Measurements from ENCODE around the gene SYNPO2.

Gene SYNPO2

DNA sequence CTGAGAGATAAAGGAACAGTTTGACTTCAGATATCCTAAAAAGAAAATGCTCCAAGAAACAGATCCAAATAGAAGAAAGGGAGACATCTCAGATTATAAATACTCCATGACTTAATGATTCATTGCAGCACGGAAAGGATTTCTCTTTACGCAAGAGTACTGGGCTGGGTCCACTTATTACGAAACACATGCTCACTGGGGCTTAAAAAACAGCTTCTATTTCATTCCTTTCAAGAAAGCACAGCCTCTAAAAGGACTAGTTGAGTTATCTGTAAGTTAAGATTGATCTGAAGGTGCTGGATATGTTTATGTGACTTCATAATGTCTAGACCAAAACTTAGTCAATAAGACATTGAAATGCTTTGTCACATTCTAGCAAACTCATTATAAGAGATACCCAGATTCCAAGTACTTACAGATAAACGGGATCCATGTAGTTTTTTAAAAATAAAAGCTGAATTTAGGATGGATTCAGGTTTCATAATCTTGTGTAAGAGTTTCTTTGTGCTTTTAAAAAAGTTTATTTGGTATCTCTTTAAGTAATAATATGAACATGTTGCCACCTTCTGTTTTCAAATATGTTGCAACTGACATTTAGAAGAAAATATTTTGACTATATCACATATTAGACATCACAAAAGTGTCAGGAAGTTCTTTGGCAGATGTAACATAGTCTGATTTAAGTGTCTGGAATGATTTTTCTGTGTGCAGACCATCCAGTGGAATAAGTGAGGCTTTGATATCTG, 137.4 kb downstream of the SYNPO2 start:
- DNase-seq: no peak
- TF ChIP-seq, protein P1, sequence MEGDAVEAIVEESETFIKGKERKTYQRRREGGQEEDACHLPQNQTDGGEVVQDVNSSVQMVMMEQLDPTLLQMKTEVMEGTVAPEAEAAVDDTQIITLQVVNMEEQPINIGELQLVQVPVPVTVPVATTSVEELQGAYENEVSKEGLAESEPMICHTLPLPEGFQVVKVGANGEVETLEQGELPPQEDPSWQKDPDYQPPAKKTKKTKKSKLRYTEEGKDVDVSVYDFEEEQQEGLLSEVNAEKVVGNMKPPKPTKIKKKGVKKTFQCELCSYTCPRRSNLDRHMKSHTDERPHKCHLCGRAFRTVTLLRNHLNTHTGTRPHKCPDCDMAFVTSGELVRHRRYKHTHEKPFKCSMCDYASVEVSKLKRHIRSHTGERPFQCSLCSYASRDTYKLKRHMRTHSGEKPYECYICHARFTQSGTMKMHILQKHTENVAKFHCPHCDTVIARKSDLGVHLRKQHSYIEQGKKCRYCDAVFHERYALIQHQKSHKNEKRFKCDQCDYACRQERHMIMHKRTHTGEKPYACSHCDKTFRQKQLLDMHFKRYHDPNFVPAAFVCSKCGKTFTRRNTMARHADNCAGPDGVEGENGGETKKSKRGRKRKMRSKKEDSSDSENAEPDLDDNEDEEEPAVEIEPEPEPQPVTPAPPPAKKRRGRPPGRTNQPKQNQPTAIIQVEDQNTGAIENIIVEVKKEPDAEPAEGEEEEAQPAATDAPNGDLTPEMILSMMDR (IDR thresholded peaks at IDR 0.05): no peak
- Mint-ChIP-seq H3K27me3 (ENCODE audit: low read depth, poor library complexity) (peaks cover 15% of the 10 kb centered on the region), H3K4me3 (no peak overlapping the region), H3K9me3 (no peaks in the 10 kb centered on the region), H3K27ac (peak overlapping the region; percentile 76), H3K36me3 (ENCODE audit: low read depth) (no peaks in the 10 kb centered on the region), H3K4me1 (peaks cover 22% of the 10 kb centered on the region)

DNA sequence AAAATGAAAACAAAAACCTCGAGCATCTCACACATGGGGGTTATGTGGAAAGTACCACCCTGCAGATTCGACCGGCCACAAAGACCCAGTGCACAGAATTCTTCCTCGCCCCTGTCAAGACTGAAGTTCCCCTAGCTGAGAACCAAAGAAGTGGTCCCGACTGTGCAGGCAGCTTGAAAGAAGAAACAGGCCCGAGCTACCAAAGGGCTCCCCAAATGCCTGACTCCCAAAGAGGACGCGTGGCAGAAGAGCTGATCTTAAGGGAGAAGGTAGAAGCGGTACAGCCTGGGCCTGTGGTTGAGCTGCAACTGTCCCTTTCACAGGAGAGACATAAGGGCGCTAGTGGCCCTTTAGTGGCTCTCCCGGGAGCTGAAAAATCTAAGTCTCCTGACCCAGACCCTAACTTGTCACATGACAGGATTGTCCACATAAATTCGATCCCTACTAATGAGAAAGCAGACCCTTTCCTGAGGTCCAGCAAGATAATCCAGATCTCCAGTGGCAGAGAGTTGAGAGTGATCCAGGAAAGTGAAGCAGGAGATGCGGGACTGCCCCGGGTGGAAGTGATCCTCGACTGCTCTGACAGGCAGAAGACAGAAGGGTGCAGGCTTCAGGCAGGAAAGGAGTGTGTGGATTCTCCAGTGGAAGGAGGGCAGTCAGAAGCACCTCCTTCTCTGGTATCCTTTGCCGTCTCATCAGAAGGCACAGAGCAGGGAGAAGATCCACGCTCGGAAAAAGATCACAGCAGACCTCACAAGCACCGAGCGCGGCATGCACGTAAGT, 138.2 kb downstream of the SYNPO2 start:
- Mint-ChIP-seq H3K27ac (peak overlapping the region; percentile 76), H3K9me3 (no peaks in the 10 kb centered on the region), H3K4me1 (peaks cover 22% of the 10 kb centered on the region), H3K4me3 (no peak overlapping the region), H3K27me3 (ENCODE audit: low read depth, poor library complexity) (peaks cover 10% of the 10 kb centered on the region), H3K36me3 (ENCODE audit: low read depth) (no peaks in the 10 kb centered on the region)
- no peak for DNase-seq
- TF ChIP-seq, protein P1 (IDR thresholded peaks at IDR 0.05): no peak

DNA sequence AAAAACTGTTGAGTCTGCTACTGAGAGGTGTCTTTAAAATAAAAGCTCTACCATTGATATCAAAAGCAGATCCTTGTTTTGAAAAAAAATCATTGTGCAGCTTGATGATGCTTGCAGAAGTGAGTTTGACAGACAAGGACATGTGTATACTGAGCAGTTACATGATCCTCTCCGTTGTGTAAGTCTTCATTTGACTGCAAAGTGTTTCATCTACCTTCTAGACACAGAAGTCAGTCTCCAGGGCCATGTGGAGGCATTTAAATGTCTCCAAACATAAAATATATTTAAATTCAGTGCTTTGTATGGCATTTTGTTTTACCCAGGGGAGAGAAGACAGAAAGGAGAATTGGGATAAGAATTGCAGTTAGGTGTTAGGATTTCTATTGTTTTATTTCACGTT, 139.2 kb downstream of the SYNPO2 start:
- Mint-ChIP-seq H3K4me3 (no peak overlapping the region), H3K4me1 (peaks cover 22% of the 10 kb centered on the region), H3K27me3 (ENCODE audit: low read depth, poor library complexity) (peaks cover 9% of the 10 kb centered on the region), H3K9me3 (no peaks in the 10 kb centered on the region), H3K27ac (no peak overlapping the region), H3K36me3 (ENCODE audit: low read depth) (no peaks in the 10 kb centered on the region)
- no peak for DNase-seq
- TF ChIP-seq, protein P1 (IDR thresholded peaks at IDR 0.05): no peak

DNA sequence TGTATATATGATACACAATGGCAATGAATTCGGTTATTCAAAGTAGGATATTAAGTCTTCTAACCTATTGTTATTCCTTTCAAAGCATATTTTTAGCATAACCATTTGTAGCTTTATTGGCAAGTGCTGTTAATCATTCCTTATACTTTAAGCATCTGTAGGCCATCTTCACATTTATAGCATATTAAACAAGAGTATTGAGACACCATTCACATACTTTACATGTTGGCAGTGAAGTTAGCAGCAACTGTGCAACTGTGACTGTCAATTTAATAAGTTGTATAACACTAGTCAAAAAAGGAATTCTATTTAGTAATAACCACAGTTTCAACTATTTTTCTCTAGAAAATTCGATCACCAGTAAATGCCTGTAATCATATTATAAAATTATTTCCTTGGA, 139.6 kb downstream of the SYNPO2 start:
- Mint-ChIP-seq H3K9me3 (no peaks in the 10 kb centered on the region), H3K27ac (no peak overlapping the region), H3K4me3 (no peak overlapping the region), H3K4me1 (peaks cover 22% of the 10 kb centered on the region), H3K36me3 (ENCODE audit: low read depth) (no peaks in the 10 kb centered on the region), H3K27me3 (ENCODE audit: low read depth, poor library complexity) (peaks cover 9% of the 10 kb centered on the region)
- DNase-seq: no peak
- TF ChIP-seq, protein P1 (IDR thresholded peaks at IDR 0.05): no peak

DNA sequence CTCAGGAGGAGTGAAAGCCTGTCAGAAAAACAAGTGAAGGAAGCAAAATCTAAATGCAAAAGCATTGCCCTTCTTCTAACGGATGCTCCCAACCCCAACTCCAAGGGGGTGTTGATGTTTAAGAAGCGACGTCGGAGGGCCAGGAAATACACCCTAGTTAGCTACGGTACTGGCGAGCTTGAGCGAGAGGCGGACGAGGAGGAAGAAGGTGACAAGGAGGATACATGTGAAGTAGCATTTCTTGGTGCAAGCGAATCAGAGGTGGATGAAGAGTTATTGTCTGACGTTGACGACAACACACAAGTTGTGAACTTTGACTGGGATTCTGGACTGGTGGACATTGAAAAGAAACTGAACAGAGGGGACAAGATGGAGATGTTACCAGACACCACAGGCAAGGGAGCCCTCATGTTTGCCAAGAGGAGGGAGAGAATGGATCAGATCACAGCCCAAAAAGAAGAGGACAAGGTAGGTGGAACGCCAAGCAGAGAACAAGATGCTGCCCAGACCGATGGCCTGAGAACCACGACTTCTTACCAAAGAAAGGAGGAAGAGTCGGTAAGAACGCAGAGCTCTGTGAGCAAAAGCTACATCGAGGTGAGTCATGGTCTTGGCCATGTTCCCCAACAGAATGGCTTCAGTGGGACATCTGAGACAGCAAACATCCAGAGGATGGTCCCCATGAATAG, 141.3 kb downstream of the SYNPO2 start:
- Mint-ChIP-seq H3K4me1 (peaks cover 22% of the 10 kb centered on the region), H3K27me3 (ENCODE audit: low read depth, poor library complexity) (peaks cover 12% of the 10 kb centered on the region), H3K27ac (no peak overlapping the region)

More for the DNA sequence above, 141.3 kb downstream of the SYNPO2 start:
- no peaks in the 10 kb centered on the region for H3K36me3 Mint-ChIP-seq (ENCODE audit: low read depth)
- no peaks in the 10 kb centered on the region for H3K9me3 Mint-ChIP-seq
- no peak for DNase-seq
- H3K4me3 Mint-ChIP-seq: no peak overlapping the region
- TF ChIP-seq, protein P1 (IDR thresholded peaks at IDR 0.05): no peak

All from nephron progenitor cell (in vitro differentiated cells).